SK-N-MC (cell line): ENCODE data around the gene TMEM52B.

ENCODE experiments used
- DNase-seq: peaks from one replicate; pipeline ENCODE4 v3.0.0-alpha.2; 2011; ENCODE audit warnings: low read depth, low spot score
- H3K27ac ChIP-seq: fragments of 200-600 bp; sonication (generic); 2 replicates; pipeline ENCODE4 v1.5.1; 2016; ENCODE audit warnings: mixed run types
- H3K36me3 ChIP-seq: fragments of 200-600 bp; sonication (generic); 2 replicates; pipeline ENCODE4 v1.6.1; 2017; ENCODE audit warnings: antibody characterized with exemption, low read length, mixed read lengths; ENCODE audit not compliant: insufficient read depth
- H3K4me3 ChIP-seq: fragments of 200-600 bp; sonication (generic); 2 replicates; pipeline ENCODE4 v1.5.1; 2016
- H3K9ac ChIP-seq: fragments of 200-600 bp; sonication (generic); 2 replicates; pipeline ENCODE4 v1.8.0; 2017; ENCODE audit warnings: mixed run types, mixed read lengths; ENCODE audit not compliant: insufficient read length
- H3K9me3 ChIP-seq: fragments of 200-600 bp; sonication (generic); 2 replicates; pipeline ENCODE4 v1.6.1; 2017; ENCODE audit warnings: low read depth, mild to moderate bottlenecking, antibody characterized with exemption, low read length, moderate library complexity, mixed read lengths
- EZH2 ChIP-seq: fragments of 200-600 bp; sonication (generic); IDR thresholded peaks from one replicate; pipeline ENCODE4 v1.6.1; 2017; ENCODE audit warnings: antibody characterized with exemption
- FOXP2 ChIP-seq: optimal IDR thresholded peaks from 2 replicates; pipeline ENCODE3; 2011; ENCODE audit warnings: mild to moderate bottlenecking, moderate library complexity; ENCODE audit not compliant: insufficient read depth; ENCODE audit errors: extremely low read length, control extremely low read depth
- POLR2AphosphoS5 ChIP-seq: IDR thresholded peaks from 2 replicates; pipeline ENCODE4 v1.6.1; 2012; ENCODE audit warnings: mild to moderate bottlenecking, low read depth, low read length, borderline replicate concordance

The TMEM52B gene

DNA sequence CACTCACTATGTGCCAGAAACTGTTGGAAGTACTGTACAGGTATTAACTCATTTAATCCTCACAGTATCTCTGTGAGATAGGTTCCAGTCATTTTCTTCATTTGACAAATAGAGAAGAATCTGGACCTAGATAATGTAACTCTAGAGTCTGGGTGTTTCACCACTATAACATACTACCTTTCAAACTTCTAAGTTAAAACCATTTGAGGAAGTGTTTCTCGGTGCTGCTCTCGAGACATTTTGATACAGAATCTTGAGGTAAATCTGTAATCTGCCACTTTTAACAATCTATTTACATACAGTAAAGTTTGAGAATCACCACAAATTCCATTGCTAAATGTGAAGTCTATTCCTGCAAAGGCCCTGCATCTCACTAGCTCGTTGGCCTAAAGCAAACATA is 15.7 kb upstream of the TMEM52B start:
- TF ChIP-seq FOXP2 (no peak), EZH2 (no peak), POLR2AphosphoS5 (no peak)

DNA sequence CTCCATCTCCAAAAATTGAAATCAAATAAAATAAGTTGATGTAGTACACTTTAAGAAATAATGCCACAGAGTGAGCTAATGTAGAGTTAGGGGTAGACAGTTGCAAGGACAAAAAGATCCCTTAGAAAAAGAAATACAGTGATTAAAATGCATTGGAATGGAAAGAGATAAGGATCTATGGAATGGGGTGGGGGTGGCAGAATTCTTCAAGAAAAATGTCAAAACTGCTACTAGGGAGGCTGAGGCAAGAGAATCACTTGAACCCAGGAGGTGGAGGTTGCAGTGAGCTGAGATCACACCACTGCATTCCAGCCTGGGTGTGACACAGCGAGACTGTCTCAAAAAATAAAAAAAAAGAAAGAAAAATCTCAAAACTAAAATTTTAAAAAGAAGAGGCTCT is 13.4 kb upstream of the TMEM52B start:
- Histone ChIP-seq H3K9ac (no peak overlapping the region), H3K9me3 (no peaks in the 10 kb centered on the region), H3K27ac (no peak overlapping the region), H3K36me3 (no peaks in the 10 kb centered on the region), H3K4me3 (no peak overlapping the region)
- DNase-seq, result no peak
- no peak for TF ChIP-seq FOXP2
- no peak for TF ChIP-seq POLR2AphosphoS5
- TF ChIP-seq EZH2, result no peak

More for the DNA sequence above, 15.7 kb upstream of the TMEM52B start:
- H3K9ac ChIP-seq, result no peak overlapping the region
- H3K27ac ChIP-seq, result no peak overlapping the region
- DNase-seq, result no peak
- peaks cover 3% of the 10 kb centered on the region; the same call in 1 of the 2 replicates for H3K9me3 ChIP-seq
- no peaks in the 10 kb centered on the region for H3K36me3 ChIP-seq
- no peak overlapping the region for H3K4me3 ChIP-seq

DNA sequence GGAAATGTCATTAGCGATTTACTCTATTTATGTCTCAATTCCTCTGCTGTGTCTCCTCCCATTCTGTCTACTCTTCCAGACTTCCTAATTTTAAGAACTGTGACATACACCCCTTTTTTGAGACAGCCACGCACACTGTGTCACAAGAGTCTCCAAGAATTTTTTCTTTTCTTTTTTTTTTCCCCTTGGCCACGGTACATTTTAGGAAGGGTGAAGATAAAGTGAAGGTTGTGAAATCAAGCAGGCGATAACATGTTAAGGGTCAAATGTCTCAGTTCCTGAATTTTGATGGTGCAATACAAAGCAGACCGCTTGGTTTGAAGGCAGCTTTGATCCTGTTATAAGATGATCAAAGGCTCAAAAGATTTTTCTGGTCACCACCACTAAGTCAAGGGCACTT is 11.2 kb upstream of the TMEM52B start:
- Histone ChIP-seq H3K9ac (no peak overlapping the region), H3K4me3 (no peak overlapping the region), H3K9me3 (no peaks in the 10 kb centered on the region), H3K27ac (no peak overlapping the region), H3K36me3 (no peaks in the 10 kb centered on the region)
- no peak for DNase-seq
- TF ChIP-seq EZH2 (no peak), POLR2AphosphoS5 (no peak), FOXP2 (no peak)

DNA sequence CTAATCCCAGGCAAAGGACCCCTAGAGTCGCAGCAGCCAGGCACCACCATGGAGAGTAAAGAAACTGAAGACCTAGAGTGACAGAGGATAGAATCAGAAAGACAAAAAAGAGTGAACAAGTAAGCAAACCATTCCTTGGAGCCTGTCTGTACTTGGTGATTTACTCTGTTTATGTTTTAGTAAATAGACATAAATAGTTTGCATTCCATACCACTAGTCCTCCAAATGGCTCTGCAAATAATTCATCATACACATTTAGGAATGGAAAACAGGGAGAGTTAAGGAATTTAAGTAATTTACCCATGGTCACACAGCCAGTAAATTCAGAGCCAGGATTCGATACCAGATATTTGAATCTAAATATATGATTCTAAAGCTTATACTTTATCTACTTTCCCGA is 9.7 kb upstream of the TMEM52B start:
- H3K4me3 ChIP-seq, result no peak overlapping the region
- no peaks in the 10 kb centered on the region for H3K36me3 ChIP-seq
- no peaks in the 10 kb centered on the region for H3K9me3 ChIP-seq
- H3K27ac ChIP-seq, result peak overlapping the region; percentile 37; the same call in 1 of the 2 replicates
- no peak for DNase-seq
- no peak overlapping the region for H3K9ac ChIP-seq
- TF ChIP-seq EZH2 (no peak), FOXP2 (no peak), POLR2AphosphoS5 (no peak)

DNA sequence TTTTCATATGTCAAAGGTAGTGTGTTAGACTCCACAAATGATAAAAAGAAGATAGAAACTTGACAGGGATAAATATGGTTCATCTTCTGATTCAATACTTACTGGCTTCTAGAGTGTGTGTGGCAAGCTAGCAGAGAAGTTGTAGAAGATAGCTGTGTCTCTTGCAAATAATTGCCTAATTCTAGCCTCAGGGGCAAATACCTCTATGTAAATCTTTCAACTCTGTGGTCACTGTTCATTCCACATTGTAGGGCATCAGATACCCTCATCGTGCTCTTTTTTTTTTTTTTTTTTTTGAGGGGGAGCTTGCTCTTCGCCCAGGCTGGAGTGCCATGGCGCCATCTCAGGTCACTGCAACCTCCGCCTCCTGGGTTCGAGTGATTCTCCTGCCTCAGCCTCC is 8.6 kb upstream of the TMEM52B start:
- no peak for DNase-seq
- TF ChIP-seq POLR2AphosphoS5 (no peak), FOXP2 (no peak), EZH2 (no peak)

DNA sequence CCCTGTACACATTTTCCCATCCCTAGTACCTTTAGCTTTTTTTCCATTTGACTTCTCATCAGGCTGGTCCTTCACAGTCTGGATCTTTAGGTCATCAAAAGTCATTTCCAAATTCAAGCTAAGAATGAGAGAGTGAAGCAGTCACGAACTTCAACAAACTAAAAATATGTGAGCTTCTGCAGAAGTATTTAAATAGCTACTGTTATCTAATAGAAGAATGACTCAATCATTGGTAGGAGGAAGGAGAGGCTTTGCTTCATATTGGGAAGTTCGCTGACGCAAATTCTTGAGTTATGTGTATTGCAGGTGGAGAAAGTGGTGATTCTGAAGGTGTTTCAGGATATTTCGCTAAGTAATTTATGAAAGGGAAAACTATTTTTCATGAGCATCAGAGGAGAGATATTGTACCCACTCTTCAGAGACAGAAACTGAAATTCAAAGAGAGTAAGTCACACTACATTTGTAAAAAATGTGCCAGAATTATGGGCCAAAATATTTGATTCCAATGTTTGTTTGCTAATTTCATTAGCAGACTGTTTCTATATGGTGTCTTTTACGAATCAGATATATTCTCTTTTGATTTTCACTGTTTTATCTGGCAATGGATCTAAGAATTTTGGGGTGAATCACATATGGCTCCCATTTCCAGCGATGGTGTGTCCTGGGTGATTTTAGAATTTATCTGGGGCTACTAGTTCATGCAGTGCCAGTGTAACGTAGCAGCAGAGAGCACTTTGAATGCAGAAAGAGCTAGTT is 6.7 kb upstream of the TMEM52B start, which contains the start of gene OLR1:
Gene OLR1 (minus strand): TSS at position 160 of the 756 bp plus-strand sequence. CDS start 55 bp downstream, at position 105.
- DNase-seq, result no peak
- no peaks in the 10 kb centered on the region for H3K9me3 ChIP-seq
- no peak within 1 kb of the TSS for H3K27ac ChIP-seq
- H3K36me3 ChIP-seq, result no peaks in the 10 kb centered on the region
- no peak within 1 kb of the TSS for H3K9ac ChIP-seq
- H3K4me3 ChIP-seq, result no peak within 1 kb of the TSS
- TF ChIP-seq POLR2AphosphoS5 (no peak), EZH2 (no peak), FOXP2 (no peak)

More for the DNA sequence above, 8.6 kb upstream of the TMEM52B start:
- no peak overlapping the region for H3K4me3 ChIP-seq
- H3K9ac ChIP-seq, result no peak overlapping the region
- H3K27ac ChIP-seq, result no peak overlapping the region
- H3K36me3 ChIP-seq, result no peaks in the 10 kb centered on the region
- no peaks in the 10 kb centered on the region for H3K9me3 ChIP-seq

DNA sequence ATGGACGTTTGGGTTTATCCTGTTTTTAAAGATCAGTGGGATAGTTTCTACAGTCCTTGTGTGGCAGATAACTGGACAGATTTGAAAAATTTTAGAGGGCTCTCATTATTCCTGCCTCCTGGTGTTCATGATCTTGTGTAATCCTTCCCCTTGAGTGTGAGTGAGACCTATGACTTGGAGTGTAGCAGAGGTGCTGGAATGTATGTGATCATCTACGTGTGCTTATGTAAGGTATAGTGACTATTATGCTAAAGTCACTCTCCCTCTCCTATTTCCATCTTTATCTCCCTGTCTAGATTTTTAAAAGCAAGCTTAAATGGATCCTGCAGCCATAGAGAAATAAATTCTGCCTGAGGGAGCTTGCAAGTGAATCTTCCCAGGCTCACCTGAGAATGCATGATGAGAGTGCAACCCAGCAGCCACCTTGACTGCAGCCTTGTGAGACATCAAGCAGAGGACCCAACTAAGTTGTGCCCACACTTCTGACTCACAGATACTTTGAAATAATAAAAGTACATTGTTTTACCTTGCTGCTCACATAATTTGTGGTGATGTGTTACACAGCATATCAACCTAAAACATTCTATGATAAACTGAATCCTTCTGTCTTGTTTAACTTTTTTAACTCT is 3.7 kb upstream of the TMEM52B start:
- H3K36me3 ChIP-seq, result no peaks in the 10 kb centered on the region
- TF ChIP-seq EZH2 (no peak), FOXP2 (no peak), POLR2AphosphoS5 (no peak)
- H3K4me3 ChIP-seq, result no peak overlapping the region
- H3K9ac ChIP-seq, result no peak overlapping the region
- no peak for DNase-seq
- H3K27ac ChIP-seq, result no peak overlapping the region
- H3K9me3 ChIP-seq, result no peaks in the 10 kb centered on the region

DNA sequence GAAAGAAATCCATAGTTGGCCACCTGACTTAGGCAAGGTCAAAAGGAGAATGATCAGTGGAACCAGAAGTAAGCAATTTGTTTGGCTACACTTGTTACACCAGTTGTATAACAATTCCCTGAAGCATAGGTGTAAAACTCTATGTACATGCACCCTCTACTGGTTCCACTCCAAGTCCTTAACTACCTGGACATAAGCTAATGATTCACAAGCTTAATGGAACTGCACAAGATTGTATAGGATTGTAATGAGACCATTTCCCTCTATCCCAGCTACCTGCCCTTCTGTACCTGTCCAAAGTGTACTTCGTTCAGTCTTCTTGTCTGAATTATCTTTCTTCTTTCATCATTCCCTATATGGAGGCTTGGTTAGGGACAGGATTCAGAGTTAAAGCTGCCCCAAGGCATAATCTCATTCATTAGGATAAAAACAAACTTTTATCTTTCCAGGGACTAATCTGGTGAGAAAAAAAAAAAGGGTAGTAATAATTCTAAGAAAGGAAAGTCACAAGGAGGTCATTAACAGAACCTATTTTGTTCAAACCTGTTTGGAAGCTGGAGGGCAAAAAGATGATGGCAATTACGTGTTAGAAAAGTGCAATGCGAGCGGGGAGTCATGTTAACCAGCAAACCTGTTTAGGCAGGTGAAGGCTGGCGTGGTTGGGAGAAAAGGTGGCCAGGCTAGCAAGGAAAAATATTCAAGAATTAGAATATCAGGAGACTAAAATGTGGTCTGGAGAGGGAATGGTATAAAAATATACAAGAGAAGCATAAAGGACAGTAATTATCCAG is 2.8 kb upstream of the TMEM52B start:
- no peak for TF ChIP-seq FOXP2
- TF ChIP-seq POLR2AphosphoS5, result no peak
- TF ChIP-seq EZH2, result no peak

More for the DNA sequence above, 2.8 kb upstream of the TMEM52B start:
- H3K9me3 ChIP-seq, result no peaks in the 10 kb centered on the region
- H3K4me3 ChIP-seq, result no peak overlapping the region
- H3K36me3 ChIP-seq, result no peaks in the 10 kb centered on the region
- H3K9ac ChIP-seq, result no peak overlapping the region
- H3K27ac ChIP-seq, result no peak overlapping the region
- no peak for DNase-seq
